ENCODE measurements around the gene TTC6.

The TTC6 gene

GRCh38 chr14:37566811-37567371 lies 28.5 kb upstream of the TTC6 start:
- Histone ChIP-seq H3K36me3 (no peaks in the 10 kb centered on the region), H3K27me3 (ENCODE audit: insufficient read depth, low read depth, severe bottlenecking) (peaks cover 6% of the 10 kb centered on the region), H3K27ac (no peak overlapping the region), H3K9me3 (ENCODE audit: severe bottlenecking) (no peaks in the 10 kb centered on the region), H3K4me3 (ENCODE audit: low read depth, low read length) (no peak overlapping the region)
- TF ChIP-seq CTCF (IDR thresholded peaks at IDR 0.05; ENCODE audit: low read depth, low read length), result no peak
- DNase-seq, result no peak

GRCh38 chr14:37569729-37570128 lies 25.7 kb upstream of the TTC6 start:
- H3K27me3 ChIP-seq (ENCODE audit: insufficient read depth, low read depth, severe bottlenecking), result peaks cover 5% of the 10 kb centered on the region
- no peak for TF ChIP-seq CTCF (IDR thresholded peaks at IDR 0.05; ENCODE audit: low read depth, low read length)
- H3K36me3 ChIP-seq, result no peaks in the 10 kb centered on the region

GRCh38 chr14:37571391-37571790 lies 24.0 kb upstream of the TTC6 start:
- no peaks in the 10 kb centered on the region for H3K36me3 ChIP-seq
- no peaks in the 10 kb centered on the region for H3K9me3 ChIP-seq (ENCODE audit: severe bottlenecking)
- no peak for DNase-seq
- no peak overlapping the region for H3K4me3 ChIP-seq (ENCODE audit: low read depth, low read length)
- TF ChIP-seq CTCF (IDR thresholded peaks at IDR 0.05; ENCODE audit: low read depth, low read length), result no peak
- H3K27me3 ChIP-seq (ENCODE audit: insufficient read depth, low read depth, severe bottlenecking), result peaks cover 5% of the 10 kb centered on the region
- H3K27ac ChIP-seq, result no peak overlapping the region

More at GRCh38 chr14:37569729-37570128, 25.7 kb upstream of the TTC6 start:
- Histone ChIP-seq H3K9me3 (ENCODE audit: severe bottlenecking) (no peaks in the 10 kb centered on the region), H3K4me3 (ENCODE audit: low read depth, low read length) (no peak overlapping the region), H3K27ac (no peak overlapping the region)
- DNase-seq, result no peak

- H3K9me3 ChIP-seq (ENCODE audit: severe bottlenecking), result no peaks in the 10 kb centered on the region
- TF ChIP-seq CTCF (IDR thresholded peaks at IDR 0.05; ENCODE audit: low read depth, low read length), result no peak
- peaks cover 9% of the 10 kb centered on the region for H3K27me3 ChIP-seq (ENCODE audit: insufficient read depth, low read depth, severe bottlenecking)
- no peaks in the 10 kb centered on the region for H3K36me3 ChIP-seq
- no peak for DNase-seq
- H3K4me3 ChIP-seq (ENCODE audit: low read depth, low read length), result no peak overlapping the region
- no peak overlapping the region for H3K27ac ChIP-seq
Observed at GRCh38 chr14:37573356-37573755, 22.1 kb upstream of the TTC6 start.

- H3K36me3 ChIP-seq, result no peaks in the 10 kb centered on the region
- no peaks in the 10 kb centered on the region for H3K9me3 ChIP-seq (ENCODE audit: severe bottlenecking)
- TF ChIP-seq CTCF (IDR thresholded peaks at IDR 0.05; ENCODE audit: low read depth, low read length), result no peak
- H3K27me3 ChIP-seq (ENCODE audit: insufficient read depth, low read depth, severe bottlenecking), result peaks cover 32% of the 10 kb centered on the region
- no peak for DNase-seq
- no peak overlapping the region for H3K27ac ChIP-seq
- no peak overlapping the region for H3K4me3 ChIP-seq (ENCODE audit: low read depth, low read length)
Observed at GRCh38 chr14:37579274-37579673, 16.2 kb upstream of the TTC6 start.

GRCh38 chr14:37580146-37580545 lies 15.3 kb upstream of the TTC6 start:
- Histone ChIP-seq H3K27me3 (ENCODE audit: insufficient read depth, low read depth, severe bottlenecking) (peaks cover 40% of the 10 kb centered on the region), H3K4me3 (ENCODE audit: low read depth, low read length) (no peak overlapping the region), H3K9me3 (ENCODE audit: severe bottlenecking) (no peaks in the 10 kb centered on the region), H3K27ac (no peak overlapping the region), H3K36me3 (no peaks in the 10 kb centered on the region)
- DNase-seq, result no peak
- TF ChIP-seq CTCF (IDR thresholded peaks at IDR 0.05; ENCODE audit: low read depth, low read length), result no peak
